Stomach (tissue), 4 donors: ENCODE data around the gene MAP3K20.

Experiments
- EP300 ChIP-seq: sonication (generic); formaldehyde crosslinking; IDR thresholded peaks from one replicate; pipeline ENCODE4 v1.6.1; 2017; ENCODE audit warnings: antibody characterized with exemption
- POLR2AphosphoS5 ChIP-seq, 3 donors: sonication (generic); formaldehyde crosslinking; IDR thresholded peaks; one replicate each; pipeline ENCODE4 v1.6.1; 2016; ENCODE audit warnings: antibody characterized with exemption in 3 of 3
- TF ChIP-seq, protein P1 (sequence below), 7 experiments: fragments of 450-650 bp in 4 of 7; fragments of 200-600 bp in 3 of 7; sonication (generic) in 3 of 7; IDR thresholded peaks; one replicate each; pipeline ENCODE4 v1.5.1; 2016 to 2019; ENCODE audit warnings: antibody characterized with exemption in 7 of 7, control low read depth in 2 of 7, mild to moderate bottlenecking in 1 of 7

- TF ChIP-seq EP300 (no peak), POLR2AphosphoS5 (IDR thresholded peaks at IDR 0.05) (no peak)
- TF ChIP-seq, protein P1, sequence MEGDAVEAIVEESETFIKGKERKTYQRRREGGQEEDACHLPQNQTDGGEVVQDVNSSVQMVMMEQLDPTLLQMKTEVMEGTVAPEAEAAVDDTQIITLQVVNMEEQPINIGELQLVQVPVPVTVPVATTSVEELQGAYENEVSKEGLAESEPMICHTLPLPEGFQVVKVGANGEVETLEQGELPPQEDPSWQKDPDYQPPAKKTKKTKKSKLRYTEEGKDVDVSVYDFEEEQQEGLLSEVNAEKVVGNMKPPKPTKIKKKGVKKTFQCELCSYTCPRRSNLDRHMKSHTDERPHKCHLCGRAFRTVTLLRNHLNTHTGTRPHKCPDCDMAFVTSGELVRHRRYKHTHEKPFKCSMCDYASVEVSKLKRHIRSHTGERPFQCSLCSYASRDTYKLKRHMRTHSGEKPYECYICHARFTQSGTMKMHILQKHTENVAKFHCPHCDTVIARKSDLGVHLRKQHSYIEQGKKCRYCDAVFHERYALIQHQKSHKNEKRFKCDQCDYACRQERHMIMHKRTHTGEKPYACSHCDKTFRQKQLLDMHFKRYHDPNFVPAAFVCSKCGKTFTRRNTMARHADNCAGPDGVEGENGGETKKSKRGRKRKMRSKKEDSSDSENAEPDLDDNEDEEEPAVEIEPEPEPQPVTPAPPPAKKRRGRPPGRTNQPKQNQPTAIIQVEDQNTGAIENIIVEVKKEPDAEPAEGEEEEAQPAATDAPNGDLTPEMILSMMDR (IDR thresholded peaks at IDR 0.05) = no peak
Measured at GRCh38 chr2:173161507-173161906, 85.9 kb downstream of the MAP3K20 start.
